Stomach (tissue), 9 donors: ENCODE measurements around the gene ACAP2. TPM values are rescaled to one million over a fixed set of nuclear protein-coding genes. Genes with fewer than 3 reads are reported as not detected.

ENCODE experiments used
- DNase-seq, 2 donors: peaks; one replicate each; pipeline versions ENCODE4 v3.0.0 to v3.0.0-alpha.2; 2013 to 2019
- H3K27ac ChIP-seq, 5 donors: fragments of 200-600 bp in 4 of 5; sonication (generic) in 4 of 5; one replicate each; pipeline ENCODE4 v1.5.1; 2013 to 2019; ENCODE audit warnings: mild to moderate bottlenecking in 1 of 5, moderate library complexity in 1 of 5
- H3K27me3 ChIP-seq, 3 donors: fragments of 200-600 bp; sonication (generic); one replicate each; pipeline ENCODE4 v1.5.1; 2017 to 2019; ENCODE audit warnings: mixed run types in 1 of 3
- H3K36me3 ChIP-seq, 4 donors: fragments of 200-600 bp; sonication (generic); 1 replicate in 3 of 4; 2 replicates in 1 of 4; pipeline ENCODE4 v1.5.1; 2016 to 2019
- H3K4me1 ChIP-seq, 4 donors: fragments of 200-600 bp; sonication (generic); one replicate each; pipeline ENCODE4 v1.5.1; 2016 to 2019
- H3K4me3 ChIP-seq, 4 donors: fragments of 200-600 bp; sonication (generic) in 3 of 4; one replicate each; pipeline ENCODE4 v1.5.1; 2016 to 2019; ENCODE audit warnings: mild to moderate bottlenecking in 1 of 4
- H3K9me3 ChIP-seq, 4 donors: fragments of 200-600 bp; sonication (generic); one replicate each; pipeline ENCODE4 v1.5.1; 2016 to 2019
- EP300 ChIP-seq: sonication (generic); formaldehyde crosslinking; IDR thresholded peaks from one replicate; pipeline ENCODE4 v1.6.1; 2017; ENCODE audit warnings: antibody characterized with exemption
- POLR2A ChIP-seq, 4 donors: fragments of 450-650 bp; IDR thresholded peaks; one replicate each; pipeline ENCODE4 v1.6.1; 2016; ENCODE audit warnings: antibody characterized with exemption in 4 of 4, control low read depth in 2 of 4, mild to moderate bottlenecking in 1 of 4, moderate library complexity in 1 of 4
- POLR2AphosphoS5 ChIP-seq, 3 donors: sonication (generic); formaldehyde crosslinking; IDR thresholded peaks; one replicate each; pipeline ENCODE4 v1.6.1; 2016; ENCODE audit warnings: antibody characterized with exemption in 3 of 3
- WGBS, 5 donors: extraction: QIAGEN DNeasy Blood & Tissue Kit in 3 of 5; methylation state at CpG; one replicate each; pipeline versions ENCODE4 v1.1.5 to v1.1.7; 2013 to 2018; 5-methylcytosine and 5-hydroxymethylcytosine counted together
- intact Hi-C: fragments of 100-400 bp; cut with DNase I; formaldehyde crosslinking; loops from one replicate; pipeline ENCODE4 v1.15.1; 2023; ENCODE audit warnings: low total_unique reads
- polyA plus RNA-seq, 3 donors: library from polyadenylated mRNA; stranded (reverse); fragments of 200-250 nt; gene quantifications; one replicate each; pipeline ENCODE4 v1.2.3, GENCODE V29; 2013
- total RNA-seq, 5 donors: library from RNA; depleted of rRNA; stranded (reverse); fragments of >200 nt; gene quantifications; one replicate each; pipeline versions ENCODE4 v1.1.0 to v1.2.3, GENCODE V29; 2014 to 2016
- TF ChIP-seq, protein P1 (sequence below), 7 experiments: fragments of 450-650 bp in 4 of 7; fragments of 200-600 bp in 3 of 7; sonication (generic) in 3 of 7; IDR thresholded peaks; one replicate each; pipeline ENCODE4 v1.5.1; 2016 to 2019; ENCODE audit warnings: antibody characterized with exemption in 7 of 7, control low read depth in 2 of 7, mild to moderate bottlenecking in 1 of 7
- donor health status: healthy with polysubstance abuse.
- donor health status: Bipolar disorder and iron deficiency.
- donor health status: healthy.

ACAP2 gene
- total and polyA plus RNA-seq, 8 donors = 4.6 to 159 (median 41.1) TPM

DNA sequence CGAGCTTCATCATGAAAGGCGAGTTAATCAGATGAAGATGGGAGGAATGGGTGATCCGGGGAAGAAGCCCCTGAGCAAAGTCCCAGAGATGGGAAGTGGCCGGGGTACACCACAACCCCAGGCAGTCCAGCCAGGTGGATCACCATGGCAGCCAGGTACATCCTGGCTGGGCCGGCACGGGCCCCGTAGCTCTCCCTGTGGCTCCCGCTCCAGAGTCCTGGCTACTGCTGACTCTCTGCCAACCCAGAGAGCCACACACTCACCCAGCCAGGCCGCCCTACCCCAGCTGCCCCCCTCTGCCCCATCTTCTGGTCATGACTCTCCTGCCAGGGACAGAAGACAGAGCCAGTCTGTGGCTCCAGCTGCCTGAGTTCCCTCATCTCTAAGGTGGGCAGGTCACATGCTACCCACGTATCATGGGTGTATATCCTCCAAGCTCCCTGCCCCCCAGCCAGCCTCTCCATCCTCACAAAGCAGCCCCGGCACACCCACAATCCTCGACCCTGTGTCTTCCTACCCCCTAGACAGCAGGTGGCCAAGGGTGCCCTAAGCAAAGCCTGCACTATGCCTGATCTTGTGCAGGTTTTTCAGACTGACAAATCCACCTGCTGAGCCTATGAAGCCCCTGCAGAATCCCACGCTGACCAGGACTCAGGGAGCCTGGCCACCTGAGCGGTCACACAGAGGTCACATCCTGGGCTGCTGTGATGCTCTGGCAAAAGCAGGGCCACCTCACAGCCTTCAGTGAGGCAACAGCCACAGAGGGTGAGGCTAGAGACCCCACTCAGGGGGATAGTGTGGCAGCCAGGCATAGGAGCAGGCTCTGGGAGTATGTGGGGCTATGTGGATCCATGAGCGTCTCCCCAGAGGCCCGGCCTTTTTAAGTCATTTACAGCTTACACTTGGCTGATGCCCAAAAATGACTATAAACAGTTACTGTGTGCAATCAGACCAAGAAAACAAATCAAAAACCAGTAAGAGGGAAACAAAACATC, 185.1 kb downstream of the ACAP2 start:
- TF ChIP-seq POLR2A (IDR thresholded peaks at IDR 0.05) (no peak), POLR2AphosphoS5 (IDR thresholded peaks at IDR 0.05) (no peak), EP300 (no peak)
- TF ChIP-seq, protein P1, sequence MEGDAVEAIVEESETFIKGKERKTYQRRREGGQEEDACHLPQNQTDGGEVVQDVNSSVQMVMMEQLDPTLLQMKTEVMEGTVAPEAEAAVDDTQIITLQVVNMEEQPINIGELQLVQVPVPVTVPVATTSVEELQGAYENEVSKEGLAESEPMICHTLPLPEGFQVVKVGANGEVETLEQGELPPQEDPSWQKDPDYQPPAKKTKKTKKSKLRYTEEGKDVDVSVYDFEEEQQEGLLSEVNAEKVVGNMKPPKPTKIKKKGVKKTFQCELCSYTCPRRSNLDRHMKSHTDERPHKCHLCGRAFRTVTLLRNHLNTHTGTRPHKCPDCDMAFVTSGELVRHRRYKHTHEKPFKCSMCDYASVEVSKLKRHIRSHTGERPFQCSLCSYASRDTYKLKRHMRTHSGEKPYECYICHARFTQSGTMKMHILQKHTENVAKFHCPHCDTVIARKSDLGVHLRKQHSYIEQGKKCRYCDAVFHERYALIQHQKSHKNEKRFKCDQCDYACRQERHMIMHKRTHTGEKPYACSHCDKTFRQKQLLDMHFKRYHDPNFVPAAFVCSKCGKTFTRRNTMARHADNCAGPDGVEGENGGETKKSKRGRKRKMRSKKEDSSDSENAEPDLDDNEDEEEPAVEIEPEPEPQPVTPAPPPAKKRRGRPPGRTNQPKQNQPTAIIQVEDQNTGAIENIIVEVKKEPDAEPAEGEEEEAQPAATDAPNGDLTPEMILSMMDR (IDR thresholded peaks at IDR 0.05) = no peak
- peak overlapping the region in 4 of 5 donors; percentile 88 to 95 (median 91) for H3K27ac ChIP-seq
- WGBS, 5 donors = 84 to 88% (median 86%) methylated on average over 14 to 16 of the region's 16 CpGs
- no peak overlapping the region for H3K4me3 ChIP-seq
- H3K4me1 ChIP-seq = peaks cover 28 to 53% (median 34%) of the 10 kb centered on the region in 4 donors
- H3K36me3 ChIP-seq = no peaks in the 10 kb centered on the region
- H3K27me3 ChIP-seq = no peaks in the 10 kb centered on the region
- intact Hi-C loops = loop anchor here (10.0 kb wide), 1 partner anchor 143 kb away; no protein-coding TSS in a partner anchor
- no peaks in the 10 kb centered on the region for H3K9me3 ChIP-seq
- DNase-seq = peak in 1 of 2 donors; percentile 47

DNA sequence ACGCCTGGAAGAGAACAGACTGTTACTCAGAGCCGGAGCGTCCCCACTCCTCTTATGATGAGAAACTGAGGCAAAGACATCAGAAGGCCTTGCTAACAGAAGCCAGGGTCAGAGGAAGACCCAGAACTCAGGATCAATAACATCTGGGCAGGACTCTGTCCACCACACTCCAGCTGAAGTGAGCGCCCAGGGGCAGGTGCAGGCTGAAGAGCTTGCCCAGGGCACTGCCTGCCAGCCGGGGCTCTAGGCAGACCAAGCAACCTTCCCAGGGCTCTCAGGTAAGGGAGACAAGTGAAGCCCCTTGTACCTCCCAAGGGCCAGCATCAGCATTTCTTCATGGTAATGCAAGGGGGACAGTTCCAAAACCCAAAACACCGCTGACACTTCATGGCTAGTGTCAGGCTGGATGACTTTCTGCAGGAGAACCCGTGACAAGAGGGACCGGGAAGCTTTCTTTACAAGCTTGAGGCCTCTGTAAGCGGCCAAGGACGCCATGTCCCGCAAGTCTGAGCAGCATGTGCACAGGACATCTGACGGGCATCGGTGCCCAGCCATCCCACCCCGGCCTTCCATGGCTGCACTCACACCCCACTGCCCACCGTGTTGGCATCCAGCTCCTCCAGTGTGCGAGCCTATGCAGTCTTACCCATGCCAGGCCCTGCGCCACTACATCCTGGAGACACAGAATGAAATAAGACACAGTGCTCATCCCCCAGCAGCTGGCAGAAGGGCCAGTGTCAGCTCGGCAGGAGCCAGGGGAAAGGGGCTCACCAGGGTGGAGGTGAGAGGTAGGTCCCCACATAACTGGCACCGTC, 186.0 kb downstream of the ACAP2 start:
- H3K27me3 ChIP-seq = no peaks in the 10 kb centered on the region
- TF ChIP-seq POLR2A (IDR thresholded peaks at IDR 0.05) = no peak
- TF ChIP-seq, protein P1 (IDR thresholded peaks at IDR 0.05) = no peak
- no peak for TF ChIP-seq EP300
- no peak for TF ChIP-seq POLR2AphosphoS5 (IDR thresholded peaks at IDR 0.05)
- peaks cover 28 to 53% (median 34%) of the 10 kb centered on the region in 4 donors for H3K4me1 ChIP-seq
- no peak overlapping the region for H3K4me3 ChIP-seq
- no peak for DNase-seq
- intact Hi-C loops = loop anchor here (10.0 kb wide), 1 partner anchor 142 kb away; no protein-coding TSS in a partner anchor
- WGBS, 5 donors = 95 to 98% (median 97%) methylated on average over 19 of the region's 19 CpGs
- H3K9me3 ChIP-seq = no peaks in the 10 kb centered on the region
- peak overlapping the region in 1 of 5 donors; percentile 95 for H3K27ac ChIP-seq
- no peaks in the 10 kb centered on the region for H3K36me3 ChIP-seq

DNA sequence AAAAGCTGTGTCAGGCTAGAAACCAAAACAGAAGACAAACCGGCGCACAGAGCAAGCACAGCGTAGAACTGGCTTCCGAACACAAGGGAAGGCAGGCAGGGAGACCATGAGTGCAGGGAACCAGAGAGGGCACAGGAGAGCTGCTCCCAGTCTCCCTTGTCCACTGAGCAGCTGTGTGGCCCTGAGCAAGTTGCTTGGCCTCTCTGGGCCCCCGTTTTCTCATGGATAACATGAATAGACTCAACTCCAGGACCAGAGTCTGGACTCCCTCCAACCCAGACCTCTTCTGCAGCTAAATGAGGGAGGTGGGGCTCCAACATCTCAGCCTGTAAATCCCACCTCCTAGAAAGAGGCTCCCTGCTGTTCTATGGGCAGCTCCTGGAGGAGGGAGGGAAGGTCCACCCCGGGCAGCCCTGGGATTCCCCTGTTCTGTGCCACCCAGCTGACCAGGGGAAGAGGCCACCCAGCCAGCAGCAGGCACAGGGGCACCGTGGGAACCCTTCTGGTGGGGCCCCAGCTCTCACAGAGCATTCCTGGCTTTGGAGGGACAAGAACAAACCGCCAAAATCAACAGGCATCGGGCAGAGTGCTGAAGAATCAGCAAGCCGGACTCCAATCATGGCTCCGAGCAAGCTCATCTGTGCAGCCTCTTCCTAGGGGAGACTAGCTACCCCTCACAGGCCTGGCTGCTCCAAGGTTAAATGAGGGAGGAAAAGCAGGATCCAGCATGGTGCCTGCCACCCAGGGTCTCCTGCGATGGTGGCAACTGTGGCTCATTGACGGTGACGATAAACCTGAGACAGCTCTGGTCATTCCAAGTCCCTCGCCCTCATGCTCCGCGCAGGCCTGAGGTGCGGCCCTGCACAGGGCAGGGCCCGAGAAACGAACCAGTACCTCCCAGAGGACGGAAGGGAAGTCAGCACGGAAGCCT, 187.0 kb downstream of the ACAP2 start:
- H3K9me3 ChIP-seq = no peaks in the 10 kb centered on the region
- DNase-seq = no peak
- H3K4me1 ChIP-seq = peaks cover 26 to 51% (median 32%) of the 10 kb centered on the region in 4 donors
- no peaks in the 10 kb centered on the region for H3K27me3 ChIP-seq
- intact Hi-C loops = loop anchor here (10.0 kb wide), 1 partner anchor 141 kb away; no protein-coding TSS in a partner anchor
- no peak overlapping the region for H3K4me3 ChIP-seq
- H3K27ac ChIP-seq = peak overlapping the region in 1 of 5 donors; percentile 95
- H3K36me3 ChIP-seq = no peaks in the 10 kb centered on the region
- WGBS, 5 donors = 83 to 91% (median 90%) methylated on average over 21 to 22 of the region's 22 CpGs
- TF ChIP-seq, protein P1 (IDR thresholded peaks at IDR 0.05) = no peak
- TF ChIP-seq POLR2AphosphoS5 (IDR thresholded peaks at IDR 0.05) (no peak), EP300 (no peak), POLR2A (IDR thresholded peaks at IDR 0.05) (no peak)
